LNCAP (cell line): ENCODE results near the gene UNC13A.

Experiments used
- TF ChIP-seq, protein P1 (sequence below): fragments of 450-650 bp; IDR thresholded peaks from 2 replicates; pipeline ENCODE4 v1.5.1; 2017; ENCODE audit warnings: mild to moderate bottlenecking

Gene UNC13A

GRCh38 chr19:17598953-17599352, 89.2 kb downstream of the UNC13A start:
- TF ChIP-seq, protein P1, sequence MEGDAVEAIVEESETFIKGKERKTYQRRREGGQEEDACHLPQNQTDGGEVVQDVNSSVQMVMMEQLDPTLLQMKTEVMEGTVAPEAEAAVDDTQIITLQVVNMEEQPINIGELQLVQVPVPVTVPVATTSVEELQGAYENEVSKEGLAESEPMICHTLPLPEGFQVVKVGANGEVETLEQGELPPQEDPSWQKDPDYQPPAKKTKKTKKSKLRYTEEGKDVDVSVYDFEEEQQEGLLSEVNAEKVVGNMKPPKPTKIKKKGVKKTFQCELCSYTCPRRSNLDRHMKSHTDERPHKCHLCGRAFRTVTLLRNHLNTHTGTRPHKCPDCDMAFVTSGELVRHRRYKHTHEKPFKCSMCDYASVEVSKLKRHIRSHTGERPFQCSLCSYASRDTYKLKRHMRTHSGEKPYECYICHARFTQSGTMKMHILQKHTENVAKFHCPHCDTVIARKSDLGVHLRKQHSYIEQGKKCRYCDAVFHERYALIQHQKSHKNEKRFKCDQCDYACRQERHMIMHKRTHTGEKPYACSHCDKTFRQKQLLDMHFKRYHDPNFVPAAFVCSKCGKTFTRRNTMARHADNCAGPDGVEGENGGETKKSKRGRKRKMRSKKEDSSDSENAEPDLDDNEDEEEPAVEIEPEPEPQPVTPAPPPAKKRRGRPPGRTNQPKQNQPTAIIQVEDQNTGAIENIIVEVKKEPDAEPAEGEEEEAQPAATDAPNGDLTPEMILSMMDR: no peak

GRCh38 chr19:17590866-17591265, 97.3 kb downstream of the UNC13A start:
- TF ChIP-seq, protein P1: no peak

- TF ChIP-seq, protein P1: no peak
Observed at GRCh38 chr19:17584132-17584531, 104.0 kb downstream of the UNC13A start.

DNA sequence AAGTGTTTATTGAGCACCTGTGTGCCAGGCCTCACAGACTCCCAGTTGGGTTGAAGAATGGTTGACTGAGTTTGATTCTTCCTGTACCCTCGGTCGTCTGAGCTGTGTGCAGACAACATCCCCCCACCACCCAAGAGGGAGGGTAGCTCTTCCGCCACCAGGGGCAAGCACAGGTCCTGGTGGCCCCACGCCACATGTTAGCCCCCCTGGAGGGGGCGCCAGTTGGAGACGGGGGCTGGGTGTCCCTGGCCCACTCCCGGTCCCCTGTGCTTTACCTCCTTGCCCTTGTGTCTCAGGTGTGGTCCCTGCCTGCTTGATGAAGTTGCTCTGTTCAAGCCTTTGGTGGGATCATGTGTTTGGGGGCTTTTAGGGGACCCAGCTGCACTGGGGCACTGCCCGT, 105.5 kb downstream of the UNC13A start:
- TF ChIP-seq, protein P1: no peak

DNA sequence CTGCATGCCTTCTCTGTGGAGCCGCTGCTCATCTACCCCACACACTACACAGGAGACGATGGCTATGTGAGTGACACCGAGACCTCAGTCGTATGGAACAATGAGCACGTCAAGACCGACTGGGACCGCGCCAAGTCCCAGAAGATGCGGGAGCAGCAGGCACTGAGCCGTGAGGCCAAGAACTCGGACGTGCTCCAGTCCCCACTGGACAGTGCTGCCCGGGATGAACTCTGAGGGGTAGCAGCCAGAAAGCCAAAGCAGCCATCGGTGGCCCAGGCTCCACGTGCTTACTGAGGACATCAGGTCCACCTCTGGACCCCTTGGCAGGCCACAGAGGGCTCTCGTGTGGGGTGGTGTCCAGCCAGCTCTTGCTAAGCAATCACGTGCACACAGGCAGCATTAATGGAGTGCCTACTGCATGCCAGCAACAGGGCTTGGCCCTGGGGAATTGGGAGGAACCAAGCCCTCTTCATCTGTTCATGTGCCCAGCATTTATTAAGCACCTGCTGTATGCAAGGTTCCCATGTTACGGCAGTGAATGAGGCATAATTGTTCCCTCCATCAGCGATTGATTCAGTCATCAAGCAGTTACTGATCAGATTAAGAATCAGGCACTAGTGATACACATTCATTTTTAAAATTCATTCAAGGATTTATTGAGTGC, 106.8 kb downstream of the UNC13A start:
- TF ChIP-seq, protein P1: no peak

DNA sequence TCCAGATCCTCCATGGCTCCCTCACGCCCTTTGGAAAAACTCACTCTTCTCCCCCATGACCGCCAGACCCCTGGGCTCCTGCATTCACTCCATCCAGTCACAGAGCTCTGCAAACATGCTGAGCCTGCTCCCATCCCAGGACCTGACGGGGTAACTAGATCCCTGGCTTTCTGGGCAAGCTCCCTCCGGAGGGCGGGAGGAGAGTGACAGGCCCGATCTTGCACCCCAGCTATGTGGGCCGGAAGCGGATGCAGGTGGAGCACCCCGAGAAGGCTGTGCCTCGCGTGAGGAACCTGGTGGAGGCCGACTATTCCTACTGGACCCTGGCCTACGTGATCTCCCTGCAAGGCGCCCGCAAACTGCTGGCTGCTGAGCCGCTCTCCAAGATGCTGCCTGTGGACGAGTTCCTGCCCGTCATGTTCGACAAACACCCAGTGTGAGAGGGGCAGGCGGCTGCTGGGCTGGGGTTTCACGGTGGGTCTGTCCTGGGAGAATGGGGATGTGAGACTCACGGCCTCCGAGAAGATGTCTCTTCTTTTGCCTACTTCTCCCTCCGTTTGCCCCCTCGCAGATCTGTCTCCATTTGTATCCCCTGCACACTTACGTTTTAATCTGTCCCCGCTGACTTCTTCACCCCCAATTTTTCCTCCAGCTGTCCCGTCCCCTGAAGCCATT, 107.5 kb downstream of the UNC13A start:
- TF ChIP-seq, protein P1: no peak

DNA sequence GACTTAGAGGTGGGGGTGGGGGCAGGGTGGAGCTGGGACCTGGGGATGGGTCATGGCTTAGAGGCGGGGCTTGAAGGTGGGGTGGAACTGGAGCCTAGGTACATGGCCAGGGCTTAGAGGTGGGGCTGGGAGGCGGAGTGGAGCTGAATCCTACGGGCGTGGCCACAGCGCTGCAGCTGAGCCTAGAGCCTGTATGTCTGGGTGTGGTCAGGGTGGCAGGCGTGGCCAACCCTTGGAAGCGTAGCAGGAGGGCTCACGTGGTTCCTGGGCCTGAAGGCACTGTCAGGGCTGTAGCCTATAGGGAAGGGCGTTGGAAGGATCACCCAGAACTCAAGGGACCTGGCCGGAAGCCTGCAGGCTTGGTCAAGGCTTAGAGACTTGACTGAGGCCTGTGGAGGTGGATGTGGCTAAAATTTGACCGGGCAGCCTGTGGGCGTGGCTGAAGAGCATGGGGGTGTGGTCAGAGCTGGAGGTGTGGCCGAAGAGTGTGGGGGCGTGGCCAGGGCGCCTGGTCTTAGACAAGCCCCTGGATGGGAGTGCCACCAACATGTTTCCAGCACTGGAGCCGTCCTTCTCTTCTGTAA, 108.4 kb downstream of the UNC13A start:
- TF ChIP-seq, protein P1: no peak
